Type B pancreatic cell (in vitro differentiated cells): ENCODE measurements around the gene TCHP. TPM values are rescaled to one million over a fixed set of nuclear protein-coding genes. Genes with fewer than 3 reads are reported as not detected.
A peak's percentile ranks its signal among the peaks of the same experiment; 100 is the strongest.

Source experiments
- DNase-seq: peaks from one replicate; pipeline ENCODE4 v3.0.0; 2021; ENCODE audit warnings: mixed read lengths; ENCODE audit not compliant: unreplicated experiment; ENCODE audit errors: extremely low spot score
- H3K27ac Mint-ChIP-seq: 2 replicates; pipeline ENCODE4 v1.8.0; 2021; ENCODE audit warnings: mild to moderate bottlenecking, mixed read lengths
- H3K27me3 Mint-ChIP-seq: 2 replicates; pipeline ENCODE4 v1.8.0; 2021; ENCODE audit warnings: mixed read lengths
- H3K36me3 Mint-ChIP-seq: 2 replicates; pipeline ENCODE4 v1.8.0; 2021; ENCODE audit warnings: mixed read lengths
- H3K4me1 Mint-ChIP-seq: one replicate; pipeline ENCODE4 v1.8.0; 2021; ENCODE audit warnings: mixed read lengths; ENCODE audit not compliant: unreplicated experiment
- H3K4me3 Mint-ChIP-seq: 2 replicates; pipeline ENCODE4 v1.8.0; 2021; ENCODE audit warnings: mild to moderate bottlenecking, mixed read lengths
- H3K9me3 Mint-ChIP-seq: 2 replicates; pipeline ENCODE4 v1.8.0; 2021; ENCODE audit warnings: mixed read lengths
- CTCF ChIP-seq: fragments of 200-600 bp; sonication (generic); conservative IDR thresholded peaks from 2 replicates; pipeline ENCODE4 v1.5.0; 2021; ENCODE audit warnings: antibody characterized with exemption, mild to moderate bottlenecking
- total RNA-seq: library from RNA; stranded (reverse); gene quantifications from 2 replicates; pipeline ENCODE4 v1.2.1, GENCODE V29; 2021; ENCODE audit warnings: low replicate concordance

TCHP gene
- total RNA-seq, 1 donor from 2014 or later, result 21.6 TPM

GRCh38 chr12:109947521-109947920, 47.4 kb downstream of the TCHP start:
- no peaks in the 10 kb centered on the region for H3K9me3 Mint-ChIP-seq
- TF ChIP-seq CTCF, result no peak
- H3K27me3 Mint-ChIP-seq, result no peaks in the 10 kb centered on the region
- no peak overlapping the region for H3K4me3 Mint-ChIP-seq
- H3K27ac Mint-ChIP-seq, result no peak overlapping the region
- peaks cover 45% of the 10 kb centered on the region for H3K4me1 Mint-ChIP-seq
- no peak for DNase-seq
- peaks cover 23% of the 10 kb centered on the region for H3K36me3 Mint-ChIP-seq

- Mint-ChIP-seq H3K27me3 (no peaks in the 10 kb centered on the region), H3K4me1 (peaks cover 45% of the 10 kb centered on the region), H3K4me3 (no peak overlapping the region), H3K27ac (no peak overlapping the region), H3K9me3 (no peaks in the 10 kb centered on the region), H3K36me3 (peaks cover 31% of the 10 kb centered on the region)
- DNase-seq, result no peak
- TF ChIP-seq CTCF, result no peak
Observed at GRCh38 chr12:109948368-109948767, 48.3 kb downstream of the TCHP start.

- no peak for DNase-seq
- peaks cover 45% of the 10 kb centered on the region for H3K4me1 Mint-ChIP-seq
- no peaks in the 10 kb centered on the region for H3K9me3 Mint-ChIP-seq
- H3K27me3 Mint-ChIP-seq, result no peaks in the 10 kb centered on the region
- peaks cover 34% of the 10 kb centered on the region for H3K36me3 Mint-ChIP-seq
- H3K4me3 Mint-ChIP-seq, result no peak overlapping the region
- no peak for TF ChIP-seq CTCF
- no peak overlapping the region for H3K27ac Mint-ChIP-seq
Observed at GRCh38 chr12:109949089-109949488, 49.0 kb downstream of the TCHP start.

- Mint-ChIP-seq H3K27ac (no peak overlapping the region), H3K27me3 (no peaks in the 10 kb centered on the region), H3K4me3 (no peak overlapping the region), H3K9me3 (no peaks in the 10 kb centered on the region), H3K4me1 (peaks cover 35% of the 10 kb centered on the region), H3K36me3 (peaks cover 31% of the 10 kb centered on the region)
- DNase-seq, result no peak
- no peak for TF ChIP-seq CTCF
Observed at GRCh38 chr12:109950625-109951024, 50.6 kb downstream of the TCHP start.

- peaks cover 35% of the 10 kb centered on the region for H3K4me1 Mint-ChIP-seq
- no peak for DNase-seq
- no peak for TF ChIP-seq CTCF
- H3K36me3 Mint-ChIP-seq, result peaks cover 31% of the 10 kb centered on the region
- no peak overlapping the region for H3K4me3 Mint-ChIP-seq
- no peaks in the 10 kb centered on the region for H3K9me3 Mint-ChIP-seq
- H3K27me3 Mint-ChIP-seq, result no peaks in the 10 kb centered on the region
- no peak overlapping the region for H3K27ac Mint-ChIP-seq
Observed at GRCh38 chr12:109951136-109951535, 51.1 kb downstream of the TCHP start.

- DNase-seq, result no peak
- H3K9me3 Mint-ChIP-seq, result no peaks in the 10 kb centered on the region
- H3K36me3 Mint-ChIP-seq, result peaks cover 31% of the 10 kb centered on the region
Observed at GRCh38 chr12:109951751-109952150, 51.7 kb downstream of the TCHP start.

More at GRCh38 chr12:109951751-109952150, 51.7 kb downstream of the TCHP start:
- Mint-ChIP-seq H3K27me3 (no peaks in the 10 kb centered on the region), H3K4me1 (peaks cover 29% of the 10 kb centered on the region), H3K27ac (peak overlapping the region; percentile 50), H3K4me3 (no peak overlapping the region)
- TF ChIP-seq CTCF, result no peak
